Loucy (cell line): ENCODE results near the gene MRPS14.

Source experiments
- CTCF ChIP-seq: fragments of 200-600 bp; sonication (generic); conservative IDR thresholded peaks from 2 replicates; pipeline ENCODE4 v1.5.1; 2014; ENCODE audit warnings: mild to moderate bottlenecking, antibody characterized with exemption, low read length
- EZH2phosphoT487 ChIP-seq: fragments of 200-600 bp; IDR thresholded peaks from 2 replicates; pipeline ENCODE4 v1.6.1; 2018; ENCODE audit warnings: antibody characterized with exemption, mild to moderate bottlenecking, moderate library complexity, borderline replicate concordance

GRCh38 chr1:174996476-174996875 lies 26.7 kb downstream of the MRPS14 start:
- no peak for TF ChIP-seq CTCF
- no peak for TF ChIP-seq EZH2phosphoT487
